ENCODE data around the gene COL2A1.

COL2A1 gene

DNA sequence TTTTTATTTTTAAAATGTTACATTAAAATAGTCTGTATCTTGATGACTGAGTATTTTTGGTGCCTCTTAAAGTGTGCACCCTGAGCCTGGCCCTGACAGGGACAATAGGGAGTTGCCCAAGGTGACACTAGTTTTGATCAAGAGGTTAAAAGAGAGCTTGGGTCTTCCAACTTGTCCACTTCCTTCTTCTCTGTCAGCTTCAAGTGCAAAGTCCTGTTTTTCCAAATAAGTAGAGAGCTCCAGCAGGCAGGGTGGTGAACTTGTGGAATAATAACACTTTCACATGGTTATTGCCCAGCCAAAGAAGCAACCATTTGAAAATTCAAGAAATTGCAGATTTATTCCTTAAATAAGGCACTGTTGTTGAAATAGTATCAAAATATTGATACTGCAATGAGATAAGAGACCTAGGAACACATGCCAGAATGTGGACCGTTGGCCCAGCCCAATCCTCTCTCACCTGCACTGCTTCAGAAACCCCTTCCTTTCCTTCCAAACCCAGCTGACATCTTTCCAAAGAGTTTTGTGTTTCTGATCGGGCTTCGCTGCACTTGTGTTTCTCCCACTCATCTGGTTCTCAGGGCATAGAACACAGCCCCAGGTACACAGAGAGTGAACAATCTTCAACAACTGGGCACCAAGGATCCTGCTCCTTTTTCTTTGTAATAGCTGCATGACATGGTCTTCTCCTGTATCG lies 13.8 kb upstream of the COL2A1 start:
- Histone ChIP-seq H3K27me3 (ENCODE audit: insufficient read depth, low read depth) (no peaks in the 10 kb centered on the region), H4K20me1 (ENCODE audit: insufficient read depth) (no peaks in the 10 kb centered on the region), H3K4me1 (ENCODE audit: low read depth, poor library complexity, severe bottlenecking) (no peaks in the 10 kb centered on the region), H3K36me3 (ENCODE audit: insufficient read depth) (no peaks in the 10 kb centered on the region), H3K79me2 (ENCODE audit: insufficient read depth, low read depth) (no peaks in the 10 kb centered on the region), H3K4me2 (no peak overlapping the region), H3K4me3 (IDR thresholded peaks at IDR 0.05; ENCODE audit: insufficient read depth, low read depth, low read length) (no peak overlapping the region), H3K27ac (no peak overlapping the region), H3K9ac (no peak overlapping the region), H2AFZ (ENCODE audit: low read depth) (no peak overlapping the region)
- TF ChIP-seq, protein P1, sequence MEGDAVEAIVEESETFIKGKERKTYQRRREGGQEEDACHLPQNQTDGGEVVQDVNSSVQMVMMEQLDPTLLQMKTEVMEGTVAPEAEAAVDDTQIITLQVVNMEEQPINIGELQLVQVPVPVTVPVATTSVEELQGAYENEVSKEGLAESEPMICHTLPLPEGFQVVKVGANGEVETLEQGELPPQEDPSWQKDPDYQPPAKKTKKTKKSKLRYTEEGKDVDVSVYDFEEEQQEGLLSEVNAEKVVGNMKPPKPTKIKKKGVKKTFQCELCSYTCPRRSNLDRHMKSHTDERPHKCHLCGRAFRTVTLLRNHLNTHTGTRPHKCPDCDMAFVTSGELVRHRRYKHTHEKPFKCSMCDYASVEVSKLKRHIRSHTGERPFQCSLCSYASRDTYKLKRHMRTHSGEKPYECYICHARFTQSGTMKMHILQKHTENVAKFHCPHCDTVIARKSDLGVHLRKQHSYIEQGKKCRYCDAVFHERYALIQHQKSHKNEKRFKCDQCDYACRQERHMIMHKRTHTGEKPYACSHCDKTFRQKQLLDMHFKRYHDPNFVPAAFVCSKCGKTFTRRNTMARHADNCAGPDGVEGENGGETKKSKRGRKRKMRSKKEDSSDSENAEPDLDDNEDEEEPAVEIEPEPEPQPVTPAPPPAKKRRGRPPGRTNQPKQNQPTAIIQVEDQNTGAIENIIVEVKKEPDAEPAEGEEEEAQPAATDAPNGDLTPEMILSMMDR (conservative IDR thresholded peaks at IDR 0.05; ENCODE audit: low read depth, low read length) = no peak

DNA sequence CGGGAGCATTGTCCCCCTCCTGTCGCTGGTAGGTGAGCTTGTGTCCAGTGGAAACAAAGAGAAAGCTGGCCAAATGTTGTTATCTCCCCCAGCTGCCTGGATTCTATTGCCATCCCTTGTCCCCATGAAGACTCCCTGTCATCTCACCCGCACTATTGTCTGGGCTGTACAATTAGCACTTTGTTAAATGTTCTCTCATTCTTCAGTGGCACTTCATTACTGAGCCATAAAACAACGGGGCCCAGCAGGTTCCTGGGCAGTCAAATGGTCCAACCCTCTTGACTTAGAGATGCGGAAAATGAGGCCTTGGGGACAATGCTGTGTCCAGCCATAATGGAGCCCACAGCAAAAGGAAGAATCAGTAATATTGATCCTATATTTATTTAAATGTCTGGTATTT lies 13.2 kb upstream of the COL2A1 start:
- no peaks in the 10 kb centered on the region for H3K36me3 ChIP-seq (ENCODE audit: insufficient read depth)
- H2AFZ ChIP-seq (ENCODE audit: low read depth) = no peak overlapping the region
- H3K4me1 ChIP-seq (ENCODE audit: low read depth, poor library complexity, severe bottlenecking) = no peaks in the 10 kb centered on the region
- TF ChIP-seq, protein P1 (conservative IDR thresholded peaks at IDR 0.05; ENCODE audit: low read depth, low read length) = no peak
- no peaks in the 10 kb centered on the region for H3K79me2 ChIP-seq (ENCODE audit: insufficient read depth, low read depth)
- H4K20me1 ChIP-seq (ENCODE audit: insufficient read depth) = no peaks in the 10 kb centered on the region
- H3K27ac ChIP-seq = no peak overlapping the region
- no peak overlapping the region for H3K9ac ChIP-seq
- H3K4me3 ChIP-seq (IDR thresholded peaks at IDR 0.05; ENCODE audit: insufficient read depth, low read depth, low read length) = no peak overlapping the region
- no peaks in the 10 kb centered on the region for H3K27me3 ChIP-seq (ENCODE audit: insufficient read depth, low read depth)
- no peak overlapping the region for H3K4me2 ChIP-seq

- Histone ChIP-seq H3K27ac (no peak overlapping the region), H3K4me3 (IDR thresholded peaks at IDR 0.05; ENCODE audit: insufficient read depth, low read depth, low read length) (no peak overlapping the region), H3K9ac (no peak overlapping the region), H2AFZ (ENCODE audit: low read depth) (no peak overlapping the region), H3K4me2 (no peak overlapping the region), H3K27me3 (ENCODE audit: insufficient read depth, low read depth) (no peaks in the 10 kb centered on the region), H3K79me2 (ENCODE audit: insufficient read depth, low read depth) (no peaks in the 10 kb centered on the region), H3K36me3 (ENCODE audit: insufficient read depth) (no peaks in the 10 kb centered on the region), H4K20me1 (ENCODE audit: insufficient read depth) (no peaks in the 10 kb centered on the region), H3K4me1 (ENCODE audit: low read depth, poor library complexity, severe bottlenecking) (no peaks in the 10 kb centered on the region)
- TF ChIP-seq, protein P1 (conservative IDR thresholded peaks at IDR 0.05; ENCODE audit: low read depth, low read length) = no peak
These were observed 12.2 kb upstream of the COL2A1 start for GRCh38 chr12:48016373-48017020.

DNA sequence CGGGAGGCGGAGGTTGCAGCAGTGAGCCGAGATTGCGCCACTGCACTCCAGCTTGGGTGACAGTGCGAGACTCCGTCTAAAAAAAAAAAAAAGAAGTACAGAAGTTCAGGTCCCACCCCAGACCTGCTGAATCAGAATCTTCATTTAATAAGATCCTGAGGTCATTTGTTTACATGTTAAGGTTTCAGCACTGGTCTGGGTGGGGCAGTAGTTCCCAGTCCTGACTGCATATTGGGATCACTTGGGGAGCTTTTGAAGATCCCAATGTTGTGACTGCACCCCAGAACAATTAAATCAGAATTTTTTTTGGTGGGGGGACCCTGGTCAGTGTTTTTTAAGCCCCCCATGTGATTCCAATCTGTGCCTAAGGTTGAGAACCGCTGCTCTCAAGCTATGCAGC lies 11.7 kb upstream of the COL2A1 start:
- H3K4me2 ChIP-seq = no peak overlapping the region
- no peaks in the 10 kb centered on the region for H3K79me2 ChIP-seq (ENCODE audit: insufficient read depth, low read depth)
- H2AFZ ChIP-seq (ENCODE audit: low read depth) = no peak overlapping the region
- no peaks in the 10 kb centered on the region for H4K20me1 ChIP-seq (ENCODE audit: insufficient read depth)
- H3K27me3 ChIP-seq (ENCODE audit: insufficient read depth, low read depth) = no peaks in the 10 kb centered on the region
- TF ChIP-seq, protein P1 (conservative IDR thresholded peaks at IDR 0.05; ENCODE audit: low read depth, low read length) = no peak
- H3K36me3 ChIP-seq (ENCODE audit: insufficient read depth) = no peaks in the 10 kb centered on the region
- no peak overlapping the region for H3K27ac ChIP-seq
- H3K9ac ChIP-seq = no peak overlapping the region
- H3K4me3 ChIP-seq (IDR thresholded peaks at IDR 0.05; ENCODE audit: insufficient read depth, low read depth, low read length) = no peak overlapping the region
- H3K4me1 ChIP-seq (ENCODE audit: low read depth, poor library complexity, severe bottlenecking) = no peaks in the 10 kb centered on the region
